GM18951 (cell line): ENCODE results near the gene WASF2.

ENCODE experiments used
- POLR2A ChIP-seq: IDR thresholded peaks from 4 replicates; pipeline ENCODE4 v1.6.1; 2011; ENCODE audit warnings: mild to moderate bottlenecking; ENCODE audit not compliant: insufficient read length, insufficient read depth; ENCODE audit errors: extremely low read depth
- in situ Hi-C: fragments of 300-500 bp; cut with MboI; formaldehyde crosslinking; loops from one replicate; pipeline ENCODE4 v1.12.0; 2022; ENCODE audit warnings: low sequenced_read_pairs, mixed read lengths, inconsistent platforms; ENCODE audit not compliant: unreplicated experiment

WASF2 gene

DNA sequence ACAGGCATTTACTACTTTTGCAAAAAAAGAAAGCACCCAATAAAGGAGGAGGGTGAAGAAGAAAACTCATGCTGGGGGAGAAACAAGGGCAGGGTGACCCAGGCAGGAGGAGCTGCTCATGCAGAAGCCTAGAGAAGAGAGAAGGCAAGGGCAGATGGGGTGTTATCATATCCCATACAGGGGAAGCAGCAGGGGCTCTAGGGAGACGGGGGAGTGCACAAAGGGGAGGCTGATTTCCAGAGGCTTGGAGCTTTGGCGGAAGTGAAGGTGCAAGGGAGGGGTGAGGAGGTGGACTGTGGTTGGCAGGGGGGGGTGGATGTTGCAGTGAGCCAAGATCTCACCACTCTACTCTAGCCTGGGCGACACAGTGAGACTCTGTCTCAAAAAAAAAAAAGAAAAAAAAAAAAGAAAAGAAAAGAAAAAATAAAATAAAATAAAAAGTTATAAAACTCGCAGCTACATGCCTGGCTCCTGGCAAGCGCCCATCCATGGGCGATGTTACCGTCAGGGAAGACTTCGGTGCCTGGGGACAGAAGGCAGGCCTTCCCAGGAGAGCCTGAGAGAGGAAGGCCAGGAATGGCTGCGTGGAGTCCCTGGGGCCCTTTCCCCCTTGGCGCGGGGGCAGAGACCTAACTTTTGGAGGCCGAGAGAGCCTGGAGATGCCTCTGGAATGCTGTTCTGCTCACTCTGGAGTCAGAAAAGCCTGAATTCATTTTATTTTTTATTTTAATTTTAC, 112.0 kb downstream of the WASF2 start:
- TF ChIP-seq POLR2A = no peak
- in situ Hi-C loops = no loop called here

DNA sequence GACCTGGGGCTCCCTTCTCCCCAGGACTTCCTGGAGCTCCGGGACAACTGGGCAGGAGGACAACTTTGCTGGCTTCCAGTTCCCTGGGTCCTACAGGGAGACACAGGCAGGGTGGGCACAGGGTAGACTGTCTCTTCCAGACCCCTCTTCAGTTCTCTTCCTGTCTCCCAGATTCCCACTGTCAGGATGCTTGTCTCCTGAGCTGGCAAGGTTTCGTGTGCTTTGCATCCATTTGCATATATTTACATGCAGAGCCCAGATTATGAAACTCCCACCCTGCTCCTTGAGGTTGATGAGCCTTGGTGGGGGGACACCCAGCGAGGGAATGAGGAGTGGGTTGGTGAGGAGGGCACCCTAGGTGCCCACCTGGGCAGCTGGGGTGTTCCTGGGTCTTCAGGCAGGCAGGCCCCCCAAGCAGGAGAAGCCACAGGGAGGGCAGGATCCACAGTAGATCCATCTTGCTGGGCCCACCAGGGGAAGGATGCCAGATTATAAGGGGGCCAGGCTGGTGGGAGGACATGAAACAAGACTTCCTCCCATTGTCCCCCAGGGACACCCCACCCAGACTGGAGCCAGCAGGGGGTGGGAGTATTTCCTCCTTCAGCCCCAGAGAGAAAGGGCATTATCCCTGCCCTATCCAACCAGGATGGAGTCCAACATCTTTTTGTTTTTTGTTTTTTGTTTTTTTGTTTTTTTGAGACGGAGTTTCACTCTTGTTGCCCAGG, 115.4 kb downstream of the WASF2 start, which contains the start of gene FCN3:
Gene FCN3 (minus strand): TSS at position 463 of the 725 bp plus-strand sequence. CDS start 6 bp downstream, at position 457.
- no peak for TF ChIP-seq POLR2A
- in situ Hi-C loops = no loop called here

DNA sequence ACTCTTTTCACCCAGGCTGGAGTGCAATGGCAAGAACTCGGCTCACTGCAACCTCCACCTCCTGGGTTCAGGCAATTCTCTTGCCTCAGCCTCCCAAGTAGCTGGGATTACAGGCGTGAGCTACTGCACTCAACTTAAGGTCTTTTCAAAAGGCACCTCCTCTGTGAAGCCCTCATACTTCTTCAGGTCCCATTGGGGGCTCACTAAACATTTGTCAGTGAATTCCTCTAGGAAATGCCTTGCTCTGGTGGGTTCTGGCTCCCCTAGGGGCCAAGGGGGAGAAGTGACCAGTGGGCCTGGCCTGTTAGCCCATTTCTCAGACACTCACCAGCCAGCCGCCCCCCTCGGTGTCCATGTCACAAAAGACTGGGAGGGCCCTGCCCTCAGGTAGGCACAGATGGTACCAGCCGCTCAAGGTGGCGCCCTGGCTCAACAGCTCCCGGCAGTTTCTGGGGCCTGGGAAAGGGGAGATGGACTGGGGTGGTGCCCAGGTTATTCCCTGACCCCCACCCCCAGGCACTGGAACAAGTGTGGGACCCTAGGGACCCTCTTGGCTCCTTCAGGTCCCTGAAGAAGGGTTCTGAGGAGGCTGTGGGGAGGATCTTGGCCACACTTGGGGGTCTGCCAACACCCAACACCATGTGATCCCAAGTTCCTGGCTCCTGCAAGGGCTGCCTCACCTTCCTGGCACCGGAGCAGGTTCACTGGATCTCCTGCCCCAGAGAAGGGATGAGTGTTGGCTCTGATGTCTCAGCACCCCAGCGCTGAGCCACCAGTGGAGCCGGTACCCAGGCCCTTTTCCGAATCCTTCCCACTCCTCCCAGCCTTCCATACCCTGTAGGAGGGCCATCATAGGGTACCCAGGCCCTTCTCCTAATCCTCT, 116.9 kb downstream of the WASF2 start:
- in situ Hi-C loops = no loop called here
- no peak for TF ChIP-seq POLR2A

DNA sequence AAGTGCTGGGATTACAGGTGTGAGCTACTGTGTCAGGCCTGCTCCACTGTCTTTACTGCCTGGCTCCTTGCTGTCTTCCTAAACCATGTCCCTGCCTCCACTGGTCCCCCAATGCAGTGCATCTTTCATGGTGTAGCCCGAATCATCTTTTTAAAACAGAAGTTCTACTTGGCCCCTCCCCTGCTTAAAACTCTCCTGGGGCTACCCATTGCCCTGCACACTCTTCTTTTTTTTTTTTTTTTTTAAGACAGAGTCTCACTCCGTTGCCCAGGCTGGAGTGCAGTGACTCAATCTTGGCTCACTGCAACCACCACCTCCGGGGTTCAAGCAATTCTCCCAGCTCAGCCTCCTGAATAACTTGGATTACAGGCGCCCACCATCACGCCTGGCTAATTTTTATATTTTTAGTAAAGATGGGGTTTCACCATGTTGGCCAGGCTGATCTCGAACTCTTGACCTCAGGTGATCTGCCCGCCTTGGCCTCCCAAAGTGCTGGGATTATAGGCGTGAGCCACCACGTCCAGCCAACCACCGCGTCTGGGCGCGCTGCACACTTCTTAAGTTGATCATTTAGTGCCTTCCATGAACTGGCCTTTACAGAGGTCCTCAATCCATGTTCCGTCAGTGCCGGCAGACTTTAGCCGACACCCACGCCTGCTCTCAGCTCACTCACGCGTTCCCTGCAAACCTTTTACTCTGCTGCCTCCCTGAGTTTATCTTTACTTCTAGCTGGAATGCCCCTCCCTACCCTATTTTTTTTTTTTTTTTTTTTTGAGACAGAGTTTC, 117.8 kb downstream of the WASF2 start:
- no peak for TF ChIP-seq POLR2A
- in situ Hi-C loops = no loop called here

DNA sequence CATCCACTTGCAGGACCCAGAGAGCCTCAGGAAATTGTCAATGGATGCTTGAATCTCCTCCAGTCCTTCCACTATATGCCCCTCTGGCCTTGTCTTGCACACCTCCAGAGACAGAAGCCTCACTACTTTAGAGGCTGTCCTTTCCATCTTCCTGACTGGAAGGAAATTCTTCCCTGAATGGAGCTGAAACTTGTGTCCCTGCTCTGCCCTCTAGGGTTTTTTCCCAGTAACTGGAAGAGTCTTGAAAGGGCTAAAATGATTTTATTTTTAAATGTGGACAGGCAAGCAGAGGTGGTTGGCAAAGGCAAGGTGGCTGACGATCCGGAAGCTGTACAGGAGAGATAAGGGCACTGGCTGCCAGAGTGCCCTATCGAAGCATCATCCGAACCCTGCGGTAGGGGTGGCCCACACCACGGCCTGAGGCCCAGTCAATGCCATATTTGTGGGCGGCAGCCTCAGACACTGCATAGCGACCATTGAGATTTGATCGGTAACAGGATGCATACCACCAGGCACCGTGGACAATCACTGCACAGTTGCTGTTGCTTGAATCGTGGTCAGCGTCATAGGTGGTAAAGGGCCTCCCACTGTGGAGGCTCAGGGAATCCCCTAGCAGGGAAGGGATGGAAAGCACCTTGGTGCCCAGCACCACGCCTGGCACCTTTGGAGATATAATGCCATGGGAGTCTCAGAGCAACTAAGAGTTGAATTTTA, 120.9 kb downstream of the WASF2 start:
- TF ChIP-seq POLR2A = no peak
- in situ Hi-C loops = no loop called here

DNA sequence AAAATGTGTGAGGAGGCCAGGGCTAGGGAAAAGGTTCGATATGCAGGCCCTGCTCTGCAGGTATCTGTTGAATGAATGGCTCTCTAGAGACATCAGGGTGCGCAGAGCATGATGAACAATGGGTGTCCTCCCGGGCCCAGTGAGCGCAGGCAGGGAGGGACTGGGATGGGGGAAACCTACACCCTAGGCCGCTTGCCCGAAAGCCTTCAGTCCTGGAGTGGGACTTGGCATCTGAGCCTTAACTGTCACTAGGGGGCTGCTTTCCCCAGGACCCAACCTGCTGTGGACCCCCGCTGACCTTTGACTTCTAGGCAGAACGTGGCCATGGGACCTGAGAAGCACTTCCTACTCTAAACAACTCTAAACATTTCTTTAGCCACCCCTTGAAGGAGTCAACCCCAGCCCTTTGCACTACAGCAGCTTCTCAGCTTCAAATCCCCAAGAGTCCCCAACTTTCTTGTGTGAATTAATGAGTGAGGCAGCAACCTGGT, 122.8 kb downstream of the WASF2 start:
- no peak for TF ChIP-seq POLR2A
- in situ Hi-C loops = no loop called here

DNA sequence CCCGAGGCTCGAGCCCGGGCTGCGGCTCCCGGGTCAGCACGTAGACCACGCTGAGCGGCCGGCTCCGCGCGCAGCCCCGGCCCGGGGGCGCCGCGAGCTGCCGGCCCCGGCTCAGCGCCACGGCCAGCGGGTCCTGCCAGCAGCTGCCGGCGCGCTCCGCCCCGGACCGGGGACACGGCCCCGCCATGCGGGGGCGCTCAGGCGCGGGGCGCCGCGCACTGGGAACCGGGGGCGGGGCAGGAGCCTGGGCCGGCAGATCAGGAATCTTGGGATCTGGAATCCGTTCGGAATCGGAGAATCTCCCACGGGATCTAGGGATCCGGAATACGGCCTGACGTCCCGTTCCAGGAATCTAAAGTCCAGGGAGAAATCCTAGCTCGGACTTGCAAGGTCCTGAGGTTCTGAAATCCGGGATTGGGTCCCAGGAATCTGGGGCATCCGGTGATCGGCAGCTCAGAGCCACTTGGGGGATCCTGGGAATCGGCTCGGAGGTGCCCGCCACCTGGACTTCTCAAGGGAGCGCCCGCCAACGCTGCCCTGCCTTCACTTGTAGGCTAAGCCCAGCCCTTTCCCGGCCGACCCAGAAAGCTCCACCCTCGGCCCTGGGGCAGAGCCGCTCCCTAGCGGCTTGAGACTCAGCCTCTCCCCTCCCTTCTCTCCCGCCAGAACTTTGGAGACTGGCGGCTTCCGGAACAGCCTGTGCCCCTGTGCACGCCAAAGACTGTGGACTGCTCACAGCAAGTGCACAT, 123.4 kb downstream of the WASF2 start, which contains the start of gene MAP3K6:
Gene MAP3K6 (minus strand): TSS at position 551 of the 749 bp plus-strand sequence. CDS start 364 bp downstream, at position 187.
- in situ Hi-C loops = no loop called here
- no peak for TF ChIP-seq POLR2A

DNA sequence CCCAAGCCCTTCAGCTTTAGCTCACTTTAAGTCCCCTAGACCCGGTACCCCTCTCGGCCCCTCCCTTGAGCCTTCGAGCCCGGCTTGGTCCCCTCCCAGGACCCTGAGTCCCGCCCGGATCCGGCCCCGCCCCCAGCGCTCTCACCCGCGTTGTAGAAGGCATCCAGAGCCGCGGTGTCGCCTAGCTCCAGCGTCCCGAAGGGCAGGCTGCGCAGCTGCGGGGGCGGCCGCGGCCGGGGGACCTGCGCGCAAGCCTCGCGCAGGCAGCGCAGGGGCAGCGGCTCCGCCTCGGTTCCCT, 123.9 kb downstream of the WASF2 start:
- in situ Hi-C loops = no loop called here
- TF ChIP-seq POLR2A = peak; percentile 31

DNA sequence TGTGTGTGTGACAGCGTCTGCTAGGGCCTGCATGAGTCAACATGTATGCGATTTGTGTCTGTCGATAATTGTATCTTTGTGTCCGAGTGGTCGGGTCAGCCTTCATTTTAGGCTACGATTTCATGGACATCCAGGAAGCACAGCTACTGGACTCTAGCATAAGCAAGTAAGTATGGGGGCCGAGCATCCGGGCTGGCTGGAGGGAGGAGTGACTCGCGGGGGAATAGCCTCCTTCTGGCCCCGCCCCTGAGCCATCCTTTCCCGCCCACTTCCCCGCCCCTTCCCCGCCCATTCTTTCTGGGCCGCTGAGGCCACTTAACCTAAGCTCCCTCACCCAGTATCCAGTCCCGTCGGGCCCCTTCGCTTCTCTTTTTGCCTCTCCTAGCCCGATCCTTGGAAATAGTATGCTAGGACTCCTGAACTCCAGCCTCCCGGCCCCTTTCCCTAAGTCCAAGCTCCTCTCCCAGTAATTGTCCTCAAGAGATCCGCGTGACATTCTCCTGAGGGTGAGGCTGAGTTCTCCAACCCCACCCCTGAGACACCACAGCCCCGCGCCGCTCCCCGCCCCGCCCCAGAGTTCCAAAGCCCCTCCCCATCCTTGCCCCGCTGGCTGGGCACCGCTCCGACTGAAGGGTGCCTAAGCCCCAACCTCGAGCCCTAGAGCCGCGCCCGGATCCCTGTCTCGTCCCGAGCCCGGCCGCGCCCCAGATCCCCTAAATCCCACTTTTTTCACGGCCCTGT, 124.4 kb downstream of the WASF2 start:
- in situ Hi-C loops = no loop called here
- peak; percentile 51 for TF ChIP-seq POLR2A

DNA sequence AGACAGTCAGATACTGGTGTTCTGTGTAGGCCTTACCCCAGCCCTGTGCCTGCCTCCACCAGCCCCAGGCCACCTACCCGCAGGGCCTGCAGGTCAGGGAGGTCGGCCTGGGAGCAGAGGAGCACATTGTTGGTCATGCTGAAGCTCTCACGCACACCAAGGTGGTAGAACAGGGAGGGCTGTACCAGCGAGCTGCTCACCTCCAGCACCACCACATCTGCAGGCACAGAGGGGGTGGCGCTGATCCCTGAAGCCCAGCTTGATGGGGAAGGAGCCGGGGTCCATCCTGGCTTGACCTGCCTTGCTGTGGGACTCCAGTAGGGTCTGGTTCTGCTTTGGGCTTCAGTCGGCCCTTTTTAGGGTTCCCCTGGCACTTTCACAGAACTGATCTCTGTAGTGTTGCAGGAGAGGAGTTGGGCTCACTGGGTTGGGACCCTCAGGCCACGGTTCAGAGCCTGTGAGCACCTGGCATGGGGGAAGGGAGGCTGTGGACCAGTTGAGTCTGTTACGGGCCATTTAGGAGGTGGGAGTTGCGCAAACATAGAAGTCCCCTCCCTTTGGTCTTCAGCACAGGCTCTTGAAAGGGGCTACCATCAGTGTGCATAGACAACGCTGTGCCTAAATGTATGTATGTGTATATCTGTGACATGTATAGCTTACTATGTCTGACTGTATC, 125.1 kb downstream of the WASF2 start:
- TF ChIP-seq POLR2A = no peak
- in situ Hi-C loops = no loop called here
